Activated T-helper 1 cell treated with Interleukin-2 at 50 U/mL for 16 hours (primary cell): Measurements from ENCODE around the gene GAD2.
"Not testable (repeated sequence)": the region's sequence is repeated elsewhere in the genome, so short reads cannot be mapped to it uniquely, and the experiment has no call there.

Experiments used
- DNase-seq: peaks from one replicate; pipeline ENCODE4 v3.0.0-alpha.2; 2020; ENCODE audit warnings: low read depth

Gene GAD2

DNA sequence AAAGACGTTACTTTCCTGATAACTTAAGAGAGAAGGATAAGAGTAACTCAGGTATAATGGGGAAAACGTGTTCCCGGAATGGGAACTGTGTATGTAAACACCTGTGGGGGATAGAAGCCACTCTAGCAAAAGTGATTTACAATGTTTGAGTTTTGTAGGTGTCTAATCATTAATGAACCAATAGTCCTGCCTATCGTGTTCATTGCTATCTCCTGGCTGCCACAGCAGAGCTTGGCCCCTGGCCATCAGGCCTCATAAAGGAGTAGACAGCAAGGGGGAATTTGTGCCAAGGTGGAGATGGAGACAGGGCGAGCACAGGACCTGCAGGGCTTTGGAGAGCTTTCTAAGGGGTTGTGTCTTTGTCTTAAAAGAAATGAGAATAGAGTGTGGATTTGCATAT, 102.1 kb downstream of the GAD2 start:
- DNase-seq, result no peak

DNA sequence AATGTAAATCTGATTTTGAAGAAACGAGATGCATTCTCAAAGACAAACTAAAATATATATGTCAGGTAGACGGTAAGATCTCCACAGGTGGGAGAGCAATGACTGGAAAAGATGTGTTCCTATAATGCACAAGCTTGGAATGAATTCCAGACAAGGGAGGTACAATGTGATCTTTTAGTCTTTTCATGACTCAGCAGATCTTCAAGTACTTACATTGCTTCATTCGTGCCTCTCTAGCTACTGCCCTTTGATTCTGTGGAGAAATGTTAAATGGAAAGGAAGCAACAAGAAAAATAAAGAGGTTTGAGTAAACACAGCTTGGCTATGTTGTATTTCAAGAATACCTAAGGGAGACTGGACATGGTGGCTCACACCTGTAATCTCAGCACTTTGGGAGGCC, 106.6 kb downstream of the GAD2 start:
- no peak for DNase-seq

DNA sequence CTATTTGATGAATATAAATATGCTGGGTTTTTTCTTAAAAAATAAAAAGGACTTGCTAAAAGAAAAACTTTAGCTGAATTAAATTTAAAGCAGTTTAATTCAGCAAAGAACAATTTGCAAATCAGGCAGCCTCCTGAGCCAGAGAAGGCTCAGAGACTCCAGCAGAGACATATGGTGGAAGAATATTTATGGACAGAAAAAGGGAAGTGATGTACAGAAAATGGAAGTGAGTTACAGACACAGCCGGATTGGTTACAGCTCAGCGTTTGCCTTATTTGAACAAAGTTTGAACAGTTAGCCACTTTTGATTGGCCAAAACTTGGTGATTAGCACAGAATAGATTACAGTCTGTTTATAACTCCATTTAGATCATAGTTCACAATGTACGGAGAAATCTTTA, 110.3 kb downstream of the GAD2 start:
- DNase-seq, result no peak

DNA sequence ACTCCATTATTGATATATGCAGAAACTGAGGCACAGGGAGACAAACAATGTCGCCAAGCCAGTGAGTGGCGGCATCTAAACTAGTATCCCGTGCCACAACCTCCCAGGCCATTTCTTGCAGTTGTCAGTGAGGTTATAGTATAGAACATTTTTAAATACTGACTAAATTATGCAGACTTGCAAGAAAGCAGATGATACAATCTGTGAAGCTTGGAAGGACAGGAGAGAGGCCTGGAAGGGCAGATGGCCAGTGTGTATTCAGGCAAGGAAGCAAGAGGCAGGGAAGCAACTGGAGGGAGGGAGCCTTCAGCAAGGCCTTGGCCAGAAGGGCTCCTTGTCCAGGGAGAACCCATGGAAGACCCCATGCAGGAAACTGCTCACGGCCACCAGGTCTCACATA, 111.2 kb downstream of the GAD2 start:
- DNase-seq, result no peak

DNA sequence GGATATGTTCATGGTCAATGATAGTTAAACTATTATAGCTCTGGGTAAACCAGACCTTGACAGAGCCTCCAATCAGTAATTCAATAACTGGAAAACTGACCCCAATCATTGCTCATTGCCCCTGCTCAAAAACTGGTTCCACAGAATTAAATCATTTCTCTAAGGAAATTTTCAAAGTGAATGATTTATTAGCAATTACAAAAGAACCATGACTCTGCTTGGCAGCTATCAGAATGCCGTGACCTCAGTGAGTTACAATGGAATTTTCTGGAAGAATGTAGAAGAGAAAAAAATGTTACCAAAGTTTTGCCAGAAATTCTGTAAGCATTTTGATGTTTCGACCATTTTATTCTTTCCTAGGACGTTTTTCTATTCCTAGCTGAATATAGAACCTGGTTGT, 114.8 kb downstream of the GAD2 start:
- DNase-seq, result no peak

DNA sequence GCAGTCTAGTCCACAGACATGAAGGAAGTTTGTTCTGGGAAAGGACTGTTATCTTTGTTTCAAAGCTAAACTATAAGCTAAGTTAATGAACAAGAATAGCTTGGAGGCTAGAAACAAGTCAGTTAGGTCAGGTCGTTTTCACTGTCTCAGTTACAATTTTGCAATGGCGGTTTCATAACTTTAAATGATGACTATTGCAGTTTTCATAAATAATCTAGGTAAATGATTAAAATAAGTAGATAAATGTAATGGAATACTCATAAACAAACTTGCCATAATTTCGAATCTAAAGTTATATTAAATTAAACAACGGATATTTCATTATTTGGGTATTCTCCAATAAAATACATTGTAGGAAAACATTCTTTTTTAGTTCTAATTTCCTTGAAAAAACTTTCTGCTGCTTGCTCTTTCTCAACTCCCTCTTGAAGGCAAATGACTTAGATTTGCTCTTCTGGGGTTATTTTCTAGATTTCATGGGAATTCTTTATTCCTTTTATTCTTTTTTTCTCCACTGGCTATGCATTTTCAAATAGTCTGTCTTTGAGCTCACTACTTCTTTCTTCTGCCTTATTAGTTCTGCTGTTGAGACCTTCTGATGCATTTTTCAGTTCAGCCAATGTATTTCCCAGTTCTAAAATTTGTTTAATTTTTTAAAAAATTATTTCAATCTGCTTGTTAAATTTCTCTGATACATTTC, 117.8 kb downstream of the GAD2 start:
- no peak for DNase-seq

DNA sequence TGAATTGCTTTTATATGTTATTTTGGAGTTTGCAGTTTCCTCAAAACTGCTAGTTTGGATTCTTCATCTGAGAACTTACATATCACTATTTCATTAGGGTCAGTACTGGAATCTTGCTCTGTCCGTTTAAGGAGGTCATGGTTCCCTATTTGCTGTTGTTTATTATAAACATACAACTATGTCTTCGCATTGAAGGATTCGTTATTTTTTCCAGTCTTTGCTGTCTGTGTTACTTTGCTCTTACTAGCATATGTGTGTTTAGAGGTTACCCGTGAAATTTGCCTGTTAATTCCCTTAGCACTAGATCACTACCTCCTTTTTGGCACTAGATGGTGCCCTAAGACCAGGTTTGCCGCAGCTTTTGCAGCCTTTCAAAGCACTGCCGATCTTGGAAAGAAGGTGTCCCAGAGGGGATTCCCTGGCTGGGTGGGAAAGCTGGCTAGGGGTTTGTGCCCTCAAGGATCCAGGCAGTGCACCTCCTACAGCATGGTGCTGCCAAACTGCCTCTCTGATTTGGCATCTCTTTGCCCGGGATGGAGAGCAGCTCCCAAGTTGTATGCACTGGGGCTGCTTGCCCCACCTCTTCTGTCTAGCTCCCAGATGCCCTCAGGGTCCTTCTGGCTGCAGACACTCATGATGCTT, 118.5 kb downstream of the GAD2 start:
- peak; percentile 40 for DNase-seq

DNA sequence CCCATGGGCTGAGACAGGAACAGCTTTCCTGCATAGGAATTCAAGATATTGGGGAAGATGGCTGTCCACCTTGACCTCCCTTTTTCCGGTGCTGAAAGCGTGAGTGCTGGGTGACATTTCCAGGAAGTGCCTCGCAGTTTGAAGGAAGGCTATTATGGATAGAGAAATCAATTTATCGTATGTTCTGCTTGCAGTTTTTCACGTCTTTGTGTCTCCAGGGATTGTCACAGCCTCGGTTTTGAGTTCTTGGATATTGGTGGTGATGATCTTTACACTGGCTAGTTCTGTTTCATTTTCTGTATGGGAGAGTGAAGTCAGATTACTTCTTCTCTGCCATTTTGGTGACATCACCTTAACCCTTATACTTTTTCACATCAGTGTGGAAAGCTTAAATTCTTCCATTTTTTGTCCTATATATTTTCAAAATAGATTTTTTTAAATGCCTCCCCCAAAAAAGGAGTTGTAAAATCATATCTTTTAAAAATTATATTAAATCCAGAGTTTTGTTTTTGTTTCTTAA, 119.1 kb downstream of the GAD2 start:
- no peak for DNase-seq

DNA sequence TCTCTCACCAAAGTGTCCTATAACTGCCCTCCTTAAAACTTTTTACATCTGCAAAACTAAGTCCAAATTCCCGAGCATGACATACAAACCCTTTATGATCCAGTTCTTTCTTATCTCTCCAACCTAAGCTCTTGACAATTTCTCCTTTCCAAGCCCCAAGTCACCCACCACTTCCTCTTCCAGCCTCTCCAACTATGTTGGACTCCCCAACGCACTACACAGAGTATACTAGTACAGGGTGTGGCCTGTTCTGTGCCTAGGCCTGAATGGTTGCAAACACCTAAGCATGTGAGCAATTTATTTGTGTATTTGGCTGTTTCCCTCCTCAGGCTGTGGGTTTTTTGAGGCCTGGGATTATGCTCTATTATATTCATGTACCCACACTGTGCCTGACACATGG, 120.4 kb downstream of the GAD2 start:
- DNase-seq, result no peak

DNA sequence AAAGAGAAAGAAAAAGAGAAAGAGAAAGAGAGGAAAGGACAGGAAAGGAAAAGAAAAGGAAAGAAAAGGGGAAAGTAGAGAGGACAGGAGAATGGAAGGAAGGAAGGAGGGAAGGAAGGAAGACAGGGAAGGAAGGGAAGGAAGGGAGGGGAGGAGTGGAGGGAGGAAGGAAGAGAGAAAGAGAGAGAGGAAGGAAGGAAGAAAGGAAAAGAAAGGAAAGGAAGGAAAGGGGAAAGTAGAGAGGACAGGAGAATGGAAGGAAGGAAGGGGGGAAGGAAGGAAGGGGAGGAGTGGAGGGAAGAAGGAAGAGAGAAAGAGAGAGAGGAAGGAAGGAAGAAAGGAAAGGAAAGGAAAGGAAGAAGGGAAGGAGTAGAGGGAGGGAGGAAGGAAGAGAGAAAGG, 125.1 kb downstream of the GAD2 start:
- DNase-seq, result no peak

DNA sequence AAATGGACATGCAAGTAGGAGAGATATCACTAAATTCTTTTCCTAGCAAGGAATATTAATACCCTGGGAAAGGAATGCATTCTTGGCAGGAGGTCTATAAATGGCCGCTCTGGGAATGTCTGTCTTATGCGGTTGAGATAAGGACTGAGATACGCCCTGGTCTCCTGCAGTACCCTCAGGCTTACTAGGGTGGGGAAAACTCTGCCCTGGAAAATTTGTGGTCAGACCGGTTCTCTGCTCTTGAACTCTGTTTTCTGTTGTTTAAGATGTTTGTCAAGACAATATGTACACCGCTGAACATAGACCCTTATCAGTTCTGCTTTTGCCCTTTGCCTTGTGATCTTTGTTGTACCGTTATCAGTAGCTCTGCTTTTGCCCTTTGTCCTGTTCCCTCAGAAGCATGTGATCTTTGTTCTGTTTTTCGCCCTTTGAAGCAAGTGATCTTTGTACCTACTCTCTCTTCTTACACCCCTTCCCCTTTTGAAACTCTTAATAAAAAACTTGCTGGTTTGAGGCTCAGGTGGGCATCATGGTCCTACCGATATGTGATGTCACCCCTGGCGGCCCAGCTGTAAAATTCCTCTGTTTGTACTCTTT, 132.3 kb downstream of the GAD2 start:
- not testable (repeated sequence) for DNase-seq
